IPS-20b (cell line): Measurements from ENCODE around the gene LAIR2.

Experiments
- H3K27ac ChIP-seq: one replicate; pipeline ENCODE4 v1.5.1; 2013; ENCODE audit warnings: low read length
- H3K27me3 ChIP-seq: 2 replicates; pipeline ENCODE4 v1.6.1; 2013; ENCODE audit warnings: mild to moderate bottlenecking, low read length, inconsistent platforms; ENCODE audit not compliant: insufficient read depth
- H3K36me3 ChIP-seq: 2 replicates; pipeline ENCODE4 v1.6.1; 2013; ENCODE audit warnings: low read depth, mild to moderate bottlenecking, inconsistent platforms, low read length, moderate library complexity; ENCODE audit not compliant: insufficient read depth
- H3K4me1 ChIP-seq: 2 replicates; pipeline ENCODE4 v1.6.1; 2013; ENCODE audit warnings: mild to moderate bottlenecking, control low read depth, inconsistent platforms, low read length, moderate library complexity; ENCODE audit not compliant: insufficient read depth
- H3K4me3 ChIP-seq: 2 replicates; pipeline ENCODE4 v1.5.1; 2013; ENCODE audit warnings: mild to moderate bottlenecking, low read length, inconsistent platforms
- H3K9ac ChIP-seq: 2 replicates; pipeline ENCODE4 v1.6.1; 2013; ENCODE audit warnings: low read depth, mild to moderate bottlenecking, inconsistent platforms, low read length, moderate library complexity
- H3K9me3 ChIP-seq: 2 replicates; pipeline ENCODE4 v1.6.1; 2013; ENCODE audit warnings: mild to moderate bottlenecking, low read depth, low read length, inconsistent platforms; ENCODE audit not compliant: insufficient read depth

Gene LAIR2

GRCh38 chr19:54525636-54526035 is 23.0 kb downstream of the LAIR2 start:
- Histone ChIP-seq H3K27ac (no peak overlapping the region), H3K9me3 (peaks cover 54% of the 10 kb centered on the region), H3K27me3 (no peaks in the 10 kb centered on the region), H3K4me3 (no peak overlapping the region), H3K9ac (no peak overlapping the region), H3K4me1 (no peaks in the 10 kb centered on the region), H3K36me3 (no peaks in the 10 kb centered on the region)

- Histone ChIP-seq H3K4me3 (no peak overlapping the region), H3K36me3 (no peaks in the 10 kb centered on the region), H3K27ac (no peak overlapping the region), H3K9me3 (peaks cover 48% of the 10 kb centered on the region), H3K27me3 (no peaks in the 10 kb centered on the region), H3K9ac (no peak overlapping the region), H3K4me1 (no peaks in the 10 kb centered on the region)
These were observed 24.3 kb downstream of the LAIR2 start for GRCh38 chr19:54526972-54527371.

- H3K9me3 ChIP-seq = peaks cover 47% of the 10 kb centered on the region
- no peak overlapping the region for H3K27ac ChIP-seq
- H3K36me3 ChIP-seq = no peaks in the 10 kb centered on the region
- H3K4me1 ChIP-seq = no peaks in the 10 kb centered on the region
- H3K9ac ChIP-seq = no peak overlapping the region
- H3K27me3 ChIP-seq = no peaks in the 10 kb centered on the region
- no peak overlapping the region for H3K4me3 ChIP-seq
These were observed 28.2 kb downstream of the LAIR2 start for GRCh38 chr19:54530866-54531265.

- no peak overlapping the region for H3K4me3 ChIP-seq
- no peak overlapping the region for H3K9ac ChIP-seq
- peaks cover 49% of the 10 kb centered on the region for H3K9me3 ChIP-seq
- H3K27ac ChIP-seq = no peak overlapping the region
- no peaks in the 10 kb centered on the region for H3K4me1 ChIP-seq
- no peaks in the 10 kb centered on the region for H3K27me3 ChIP-seq
- no peaks in the 10 kb centered on the region for H3K36me3 ChIP-seq
These were observed 29.9 kb downstream of the LAIR2 start for GRCh38 chr19:54532528-54532927.

- Histone ChIP-seq H3K9ac (no peak overlapping the region), H3K36me3 (no peaks in the 10 kb centered on the region), H3K4me1 (no peaks in the 10 kb centered on the region), H3K27ac (no peak overlapping the region), H3K27me3 (no peaks in the 10 kb centered on the region), H3K4me3 (no peak overlapping the region), H3K9me3 (peaks cover 43% of the 10 kb centered on the region)
These were observed 30.8 kb downstream of the LAIR2 start for GRCh38 chr19:54533476-54533875.

GRCh38 chr19:54534156-54534555 is 31.5 kb downstream of the LAIR2 start:
- Histone ChIP-seq H3K27ac (no peak overlapping the region), H3K4me3 (no peak overlapping the region), H3K4me1 (no peaks in the 10 kb centered on the region), H3K9ac (no peak overlapping the region), H3K9me3 (peaks cover 36% of the 10 kb centered on the region), H3K36me3 (no peaks in the 10 kb centered on the region), H3K27me3 (no peaks in the 10 kb centered on the region)

GRCh38 chr19:54535601-54536000 is 33.0 kb downstream of the LAIR2 start:
- no peak overlapping the region for H3K4me3 ChIP-seq
- H3K36me3 ChIP-seq = no peaks in the 10 kb centered on the region
- H3K9ac ChIP-seq = no peak overlapping the region
- no peak overlapping the region for H3K27ac ChIP-seq
- H3K4me1 ChIP-seq = no peaks in the 10 kb centered on the region
- H3K27me3 ChIP-seq = no peaks in the 10 kb centered on the region
- peaks cover 36% of the 10 kb centered on the region for H3K9me3 ChIP-seq

GRCh38 chr19:54536956-54537355 is 34.3 kb downstream of the LAIR2 start:
- Histone ChIP-seq H3K36me3 (no peaks in the 10 kb centered on the region), H3K27me3 (no peaks in the 10 kb centered on the region), H3K27ac (no peak overlapping the region), H3K9me3 (peaks cover 33% of the 10 kb centered on the region), H3K4me3 (no peak overlapping the region), H3K9ac (no peak overlapping the region), H3K4me1 (no peaks in the 10 kb centered on the region)

GRCh38 chr19:54541712-54542111 is 39.1 kb downstream of the LAIR2 start:
- Histone ChIP-seq H3K36me3 (no peaks in the 10 kb centered on the region), H3K9me3 (peaks cover 40% of the 10 kb centered on the region), H3K4me3 (no peak overlapping the region), H3K27ac (no peak overlapping the region), H3K9ac (no peak overlapping the region), H3K4me1 (no peaks in the 10 kb centered on the region), H3K27me3 (no peaks in the 10 kb centered on the region)

- H3K4me1 ChIP-seq = no peaks in the 10 kb centered on the region
- no peaks in the 10 kb centered on the region for H3K36me3 ChIP-seq
- no peak overlapping the region for H3K4me3 ChIP-seq
- no peak overlapping the region for H3K27ac ChIP-seq
- peaks cover 83% of the 10 kb centered on the region for H3K9me3 ChIP-seq
- H3K27me3 ChIP-seq = no peaks in the 10 kb centered on the region
- no peak overlapping the region for H3K9ac ChIP-seq
These were observed 46.2 kb downstream of the LAIR2 start for GRCh38 chr19:54548806-54549205.

- H3K9ac ChIP-seq = no peak overlapping the region
- no peaks in the 10 kb centered on the region for H3K4me1 ChIP-seq
- no peak overlapping the region for H3K4me3 ChIP-seq
- no peaks in the 10 kb centered on the region for H3K36me3 ChIP-seq
- no peaks in the 10 kb centered on the region for H3K27me3 ChIP-seq
- H3K27ac ChIP-seq = no peak overlapping the region
- H3K9me3 ChIP-seq = peaks cover 82% of the 10 kb centered on the region
These were observed 46.6 kb downstream of the LAIR2 start for GRCh38 chr19:54549224-54549623.

GRCh38 chr19:54551293-54551692 is 48.7 kb downstream of the LAIR2 start:
- no peaks in the 10 kb centered on the region for H3K27me3 ChIP-seq
- H3K4me3 ChIP-seq = no peak overlapping the region
- no peaks in the 10 kb centered on the region for H3K36me3 ChIP-seq
- H3K9ac ChIP-seq = no peak overlapping the region
- no peak overlapping the region for H3K27ac ChIP-seq
- H3K4me1 ChIP-seq = no peaks in the 10 kb centered on the region
- H3K9me3 ChIP-seq = peaks cover 81% of the 10 kb centered on the region
